Liver (tissue), 9 donors: ENCODE measurements around the gene FBXO21. TPM values are rescaled to one million over a fixed set of nuclear protein-coding genes. Genes with fewer than 3 reads are reported as not detected.

Experiments
- DNase-seq: peaks from one replicate; pipeline ENCODE4 v3.0.0-alpha.2; 2017; ENCODE audit warnings: low spot score
- H3K27ac ChIP-seq, 2 donors: one replicate each; pipeline ENCODE4 v1.7.0; 2013; ENCODE audit warnings: inconsistent platforms in 2 of 2, low read length in 2 of 2, control low read depth in 1 of 2, low read depth in 1 of 2, mild to moderate bottlenecking in 1 of 2
- H3K27me3 ChIP-seq, 4 donors: one replicate each; pipeline versions ENCODE4 v1.6.1 to v1.7.0; 2013; ENCODE audit warnings: low read length in 3 of 4, inconsistent platforms in 1 of 4, mild to moderate bottlenecking in 1 of 4, moderate library complexity in 1 of 4; ENCODE audit not compliant: control insufficient read depth in 4 of 4, insufficient read depth in 4 of 4
- H3K36me3 ChIP-seq, 4 donors: one replicate each; pipeline versions ENCODE4 v1.6.1 to v1.7.0; 2013; ENCODE audit warnings: low read length in 3 of 4, mild to moderate bottlenecking in 3 of 4, low read depth in 1 of 4, moderate library complexity in 1 of 4; ENCODE audit not compliant: control insufficient read depth in 4 of 4, insufficient read depth in 3 of 4
- H3K4me1 ChIP-seq, 4 donors: one replicate each; pipeline versions ENCODE4 v1.6.1 to v1.7.0; 2013; ENCODE audit warnings: low read length in 3 of 4, mild to moderate bottlenecking in 3 of 4, moderate library complexity in 1 of 4; ENCODE audit not compliant: control insufficient read depth in 4 of 4, insufficient read depth in 4 of 4
- H3K4me3 ChIP-seq, 3 donors: one replicate each; pipeline versions ENCODE4 v1.6.1 to v1.7.0; 2013; ENCODE audit warnings: low read length in 3 of 3, control low read depth in 1 of 3, low read depth in 1 of 3, mild to moderate bottlenecking in 1 of 3
- H3K9ac ChIP-seq, 2 donors: one replicate each; pipeline ENCODE4 v1.7.0; 2013; ENCODE audit warnings: low read length in 2 of 2, mild to moderate bottlenecking in 2 of 2, moderate library complexity in 2 of 2, control low read depth in 1 of 2, low read depth in 1 of 2
- H3K9me3 ChIP-seq, 4 donors: one replicate each; pipeline versions ENCODE4 v1.6.1 to v1.7.0; 2013; ENCODE audit warnings: low read length in 3 of 4; ENCODE audit not compliant: control insufficient read depth in 4 of 4
- CTCF ChIP-seq: fragments of 150-350 bp; IDR thresholded peaks from 2 replicates; pipeline ENCODE4 v1.5.1; 2017; ENCODE audit warnings: improper control_type of control experiment, low read depth, low read length; ENCODE audit not compliant: missing input control
- EGR1 ChIP-seq, 2 donors: IDR thresholded peaks; 2 replicates each; pipeline ENCODE4 v1.6.1; 2016 to 2018; ENCODE audit warnings: antibody characterized with exemption in 2 of 2, low read depth in 2 of 2
- FOXA1 ChIP-seq: IDR thresholded peaks from 2 replicates; pipeline ENCODE4 v1.6.1; 2016; ENCODE audit warnings: antibody characterized with exemption
- FOXA2 ChIP-seq: IDR thresholded peaks from 2 replicates; pipeline ENCODE4 v1.6.1; 2016; ENCODE audit warnings: antibody characterized with exemption
- HNF4A ChIP-seq, 2 donors: conservative IDR thresholded peaks; 2 replicates each; pipeline ENCODE4 v1.6.1; 2016; ENCODE audit warnings: antibody characterized with exemption in 2 of 2, mild to moderate bottlenecking in 2 of 2
- HNF4G ChIP-seq: IDR thresholded peaks from 2 replicates; pipeline ENCODE4 v1.6.1; 2016; ENCODE audit warnings: antibody characterized with exemption
- JUND ChIP-seq, 2 donors: IDR thresholded peaks; 2 replicates each; pipeline ENCODE4 v1.6.1; 2016; ENCODE audit warnings: antibody characterized with exemption in 2 of 2
- NR2F2 ChIP-seq: IDR thresholded peaks from 2 replicates; pipeline ENCODE4 v1.6.1; 2016; ENCODE audit warnings: antibody characterized with exemption
- RAD21 ChIP-seq, 2 donors: IDR thresholded peaks; 2 replicates each; pipeline ENCODE4 v1.6.1; 2016; ENCODE audit warnings: antibody characterized with exemption in 2 of 2, mild to moderate bottlenecking in 2 of 2
- RXRA ChIP-seq, 2 donors: IDR thresholded peaks; 2 replicates each; pipeline ENCODE4 v1.6.1; 2017 to 2018; ENCODE audit warnings: antibody characterized with exemption in 2 of 2, mild to moderate bottlenecking in 1 of 2
- SP1 ChIP-seq: IDR thresholded peaks from 2 replicates; pipeline ENCODE4 v1.6.1; 2018; ENCODE audit warnings: antibody characterized with exemption, mild to moderate bottlenecking
- TAF1 ChIP-seq: conservative IDR thresholded peaks from 2 replicates; pipeline ENCODE4 v1.6.1; 2016; ENCODE audit warnings: antibody characterized with exemption, mild to moderate bottlenecking
- YY1 ChIP-seq: IDR thresholded peaks from 2 replicates; pipeline ENCODE4 v1.6.1; 2016; ENCODE audit warnings: antibody characterized with exemption, mild to moderate bottlenecking
- WGBS: extraction: QIAGEN DNeasy Blood & Tissue Kit; methylation state at CpG from one replicate; pipeline ENCODE4 v1.1.7; 2013; 5-methylcytosine and 5-hydroxymethylcytosine counted together
- polyA plus RNA-seq, 2 donors: library from polyadenylated mRNA; stranded (reverse) in 1 of 2; unstranded in 1 of 2; fragments of 200-250 nt in 1 of 2; fragments of >200 nt in 1 of 2; fragmentation: Nextera tagmentation in 1 of 2; extraction: Ambion mirVana in 1 of 2; gene quantifications; one replicate each; pipeline versions ENCODE4 v1.2.1 to v1.2.3, GENCODE V29; 2013 to 2015
- total RNA-seq, 2 donors: library from RNA; depleted of rRNA; stranded (reverse); fragments of >200 nt; gene quantifications; one replicate each; pipeline ENCODE4 v1.2.3, GENCODE V29; 2014
- TF ChIP-seq, protein P1 (sequence below): IDR thresholded peaks from 2 replicates; pipeline ENCODE4 v1.6.1; 2016; ENCODE audit warnings: antibody characterized with exemption
- donor health status: healthy.
- donor health status: healthy.
- donor health status: healthy.
- donor health status: healthy.
- donor health status: healthy.

FBXO21 gene
- total and polyA plus RNA-seq, 4 donors, result 12.9 to 54.4 (median 21.1) TPM

- 76% methylated on average over 3 of the region's 3 CpGs for WGBS
- no peak overlapping the region for H3K27ac ChIP-seq
- no peak for DNase-seq
Measured at GRCh38 chr12:117169548-117169947, 20.7 kb downstream of the FBXO21 start.

GRCh38 chr12:117168976-117169375 is 21.3 kb downstream of the FBXO21 start:
- Histone ChIP-seq H3K27ac (no peak overlapping the region), H3K27me3 (no peaks in the 10 kb centered on the region), H3K9ac (no peak overlapping the region), H3K36me3 (peaks cover 10 to 68% (median 61%) of the 10 kb centered on the region in 4 donors), H3K9me3 (no peaks in the 10 kb centered on the region), H3K4me1 (peaks cover 0 to 20% (median 8%) of the 10 kb centered on the region in 4 donors), H3K4me3 (no peak overlapping the region)
- TF ChIP-seq HNF4G (no peak), EGR1 (IDR thresholded peaks at IDR 0.05; ENCODE audit: low read depth in 2 of 2) (no peak)
- no peak for DNase-seq
- 98% methylated on average over 3 of the region's 3 CpGs for WGBS

More at GRCh38 chr12:117169548-117169947, 20.7 kb downstream of the FBXO21 start:
- no peak overlapping the region for H3K9ac ChIP-seq
- no peak for TF ChIP-seq EGR1 (IDR thresholded peaks at IDR 0.05; ENCODE audit: low read depth in 2 of 2)
- TF ChIP-seq HNF4G, result no peak
- no peak for TF ChIP-seq TAF1
- no peak for TF ChIP-seq CTCF
- no peak for TF ChIP-seq RXRA (IDR thresholded peaks at IDR 0.05)
- no peak for TF ChIP-seq JUND (IDR thresholded peaks at IDR 0.05)
- no peak for TF ChIP-seq FOXA2
- TF ChIP-seq YY1, result no peak
- TF ChIP-seq SP1, result no peak
- no peak for TF ChIP-seq RAD21 (IDR thresholded peaks at IDR 0.05)
- TF ChIP-seq, protein P1, sequence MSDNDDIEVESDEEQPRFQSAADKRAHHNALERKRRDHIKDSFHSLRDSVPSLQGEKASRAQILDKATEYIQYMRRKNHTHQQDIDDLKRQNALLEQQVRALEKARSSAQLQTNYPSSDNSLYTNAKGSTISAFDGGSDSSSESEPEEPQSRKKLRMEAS, result no peak
- TF ChIP-seq NR2F2, result no peak
- no peak for TF ChIP-seq HNF4A (conservative IDR thresholded peaks at IDR 0.05)
- TF ChIP-seq FOXA1, result no peak
- H3K9me3 ChIP-seq, result no peaks in the 10 kb centered on the region
- H3K4me1 ChIP-seq, result peaks cover 0 to 20% (median 8%) of the 10 kb centered on the region in 4 donors
- peaks cover 15 to 69% (median 64%) of the 10 kb centered on the region in 4 donors for H3K36me3 ChIP-seq
- no peak overlapping the region for H3K4me3 ChIP-seq
- H3K27me3 ChIP-seq, result no peaks in the 10 kb centered on the region

- 92% methylated on average over 4 of the region's 4 CpGs for WGBS
- H3K27me3 ChIP-seq, result no peaks in the 10 kb centered on the region
- peaks cover 0 to 20% (median 8%) of the 10 kb centered on the region in 4 donors for H3K4me1 ChIP-seq
- H3K27ac ChIP-seq, result no peak overlapping the region
- TF ChIP-seq, protein P1, result no peak
- no peaks in the 10 kb centered on the region for H3K9me3 ChIP-seq
- H3K36me3 ChIP-seq, result peaks cover 12 to 69% (median 62%) of the 10 kb centered on the region in 4 donors
- H3K4me3 ChIP-seq, result no peak overlapping the region
- H3K9ac ChIP-seq, result no peak overlapping the region
- no peak for DNase-seq
Measured at GRCh38 chr12:117167769-117168168, 22.5 kb downstream of the FBXO21 start.
